Activated naive CD4-positive, alpha-beta T cell treated with anti-CD3 and anti-CD28 coated beads, Interleukin-2, amount 50 U/mL, for 72 hours (primary cell): Measurements from ENCODE around the gene STOX2. TPM values are rescaled to one million over a fixed set of nuclear protein-coding genes. Genes with fewer than 3 reads are reported as not detected.
"Not testable (repeated sequence)": the region's sequence is repeated elsewhere in the genome, so short reads cannot be mapped to it uniquely, and the experiment has no call there.

Experiments used
- ATAC-seq, 2 donors: fragments of 150-1000 bp; cut with Tn5 transposase; 2 replicates each; pipeline ENCODE4 v1.10.0; 2021; ENCODE audit warnings: mild to moderate bottlenecking in 2 of 2, moderate library complexity in 2 of 2
- DNase-seq, 2 donors: peaks; one replicate each; pipeline ENCODE4 v3.0.0; 2021 to 2022; ENCODE audit warnings: low spot score in 2 of 2
- H3K27ac Mint-ChIP-seq, 2 donors: one replicate each; pipeline ENCODE4 v1.8.0; 2022; ENCODE audit warnings: mild to moderate bottlenecking in 2 of 2, mixed read lengths in 2 of 2
- H3K36me3 Mint-ChIP-seq, 2 donors: one replicate each; pipeline ENCODE4 v1.8.0; 2022; ENCODE audit warnings: mixed read lengths in 2 of 2
- H3K9me3 Mint-ChIP-seq, 2 donors: one replicate each; pipeline ENCODE4 v1.8.0; 2022; ENCODE audit warnings: mixed read lengths in 2 of 2
- total RNA-seq, 2 donors: library from RNA; stranded (reverse); gene quantifications; one replicate each; pipeline ENCODE4 v1.2.3, GENCODE V29; 2022

Gene STOX2
- total RNA-seq, 2 donors from 2014 or later = not detected

DNA sequence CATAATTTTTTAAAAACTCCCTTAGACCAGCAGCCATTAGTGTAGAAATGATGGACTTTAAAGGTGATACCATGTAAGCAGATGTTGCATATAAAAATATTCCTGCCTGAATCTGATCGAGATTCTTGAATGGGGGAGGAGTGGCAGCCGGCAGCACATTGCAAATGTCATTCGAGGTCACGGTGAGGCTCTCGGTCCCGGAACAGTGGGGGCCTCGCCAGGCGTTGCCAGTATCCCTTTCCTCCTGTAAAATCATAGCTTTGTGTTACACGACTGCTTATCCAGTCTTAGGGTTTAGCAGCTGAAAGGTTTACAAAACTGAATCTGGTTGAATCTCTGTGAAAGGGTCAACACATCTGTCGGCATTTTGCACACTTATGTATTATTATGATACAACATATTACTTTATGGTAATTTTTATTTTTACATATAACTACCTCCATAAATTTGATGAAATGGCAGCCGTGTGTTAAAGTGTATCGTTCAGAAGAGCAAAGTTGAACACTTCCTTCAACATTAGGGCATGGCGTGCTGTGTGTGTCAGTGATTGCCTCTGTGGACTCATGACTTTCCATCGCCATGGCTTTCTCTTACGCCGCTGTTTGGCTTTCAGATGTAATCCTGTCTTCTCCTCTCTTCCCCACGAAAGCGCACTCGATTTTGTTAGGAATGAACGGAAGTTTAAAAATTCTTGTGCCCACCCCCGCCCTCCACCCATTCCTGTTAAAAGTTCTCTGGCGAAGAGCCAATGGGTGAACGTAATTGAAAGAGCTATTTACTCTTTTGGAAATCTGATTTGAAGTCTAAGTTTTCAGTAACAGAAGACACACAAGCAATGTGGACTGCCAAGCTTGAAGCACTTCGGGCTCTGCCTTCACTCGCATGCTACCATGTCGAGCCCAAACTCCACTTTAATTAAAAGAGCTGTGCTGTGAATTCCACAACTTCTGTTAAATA, 114.8 kb downstream of the STOX2 start:
- Mint-ChIP-seq H3K36me3 (no peaks in the 10 kb centered on the region), H3K9me3 (no peaks in the 10 kb centered on the region), H3K27ac (no peak overlapping the region)
- DNase-seq (no peak), ATAC-seq (no peak)

DNA sequence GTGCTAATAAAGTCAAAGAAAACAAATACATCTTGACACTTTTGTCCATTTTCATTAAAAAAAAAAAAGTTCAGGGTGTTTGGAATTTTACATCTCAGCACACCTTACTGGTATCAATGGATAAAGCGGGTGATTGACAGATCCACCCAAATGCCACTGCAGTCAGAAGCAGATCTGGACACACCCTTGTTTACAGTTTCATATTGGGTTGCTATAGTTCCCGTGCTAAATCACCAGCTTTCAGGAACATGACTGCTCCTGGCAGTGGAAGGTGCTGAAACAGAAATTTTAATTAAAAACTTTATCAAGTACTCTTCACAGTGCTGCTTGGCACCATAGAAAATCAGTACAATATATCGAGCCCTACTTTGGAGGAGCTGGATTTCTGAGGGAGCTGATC, 116.3 kb downstream of the STOX2 start:
- ATAC-seq (no peak), DNase-seq (no peak)
- Mint-ChIP-seq H3K9me3 (no peaks in the 10 kb centered on the region), H3K36me3 (no peaks in the 10 kb centered on the region), H3K27ac (no peak overlapping the region)

DNA sequence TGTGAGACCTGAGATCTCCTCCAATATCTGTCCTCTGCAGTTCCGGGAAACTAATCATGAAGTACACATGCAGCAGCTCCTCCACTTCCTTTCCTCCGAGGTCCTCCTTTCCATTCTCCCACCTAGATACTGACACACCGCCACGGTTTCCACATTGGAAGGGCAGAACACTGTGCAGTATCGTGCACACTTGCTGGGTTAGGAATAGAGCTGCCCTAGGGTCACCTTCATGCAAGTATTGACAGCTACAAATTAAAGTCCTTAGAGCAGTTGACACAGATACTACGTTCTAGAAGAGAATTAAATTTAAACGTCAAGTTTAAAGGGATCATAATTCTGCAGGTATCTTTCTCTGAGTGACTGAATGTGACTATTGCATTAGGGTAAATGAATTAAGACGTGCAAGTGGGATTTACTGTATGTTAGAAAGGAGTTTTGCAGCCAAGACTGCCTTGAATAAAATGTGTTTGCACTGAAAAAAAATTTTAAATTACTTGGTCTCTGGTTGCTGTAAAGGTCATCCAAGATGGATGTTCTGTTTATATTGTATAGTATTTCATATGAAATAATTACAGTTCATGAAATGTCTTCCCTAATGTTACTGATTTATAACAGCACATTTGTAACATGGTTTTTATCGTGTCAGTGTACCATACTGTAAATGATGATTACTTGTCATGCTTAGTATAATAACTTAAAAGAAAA, 117.7 kb downstream of the STOX2 start:
- H3K27ac Mint-ChIP-seq = no peak overlapping the region
- no peak for ATAC-seq
- no peak for DNase-seq
- H3K9me3 Mint-ChIP-seq = no peaks in the 10 kb centered on the region
- H3K36me3 Mint-ChIP-seq = no peaks in the 10 kb centered on the region

DNA sequence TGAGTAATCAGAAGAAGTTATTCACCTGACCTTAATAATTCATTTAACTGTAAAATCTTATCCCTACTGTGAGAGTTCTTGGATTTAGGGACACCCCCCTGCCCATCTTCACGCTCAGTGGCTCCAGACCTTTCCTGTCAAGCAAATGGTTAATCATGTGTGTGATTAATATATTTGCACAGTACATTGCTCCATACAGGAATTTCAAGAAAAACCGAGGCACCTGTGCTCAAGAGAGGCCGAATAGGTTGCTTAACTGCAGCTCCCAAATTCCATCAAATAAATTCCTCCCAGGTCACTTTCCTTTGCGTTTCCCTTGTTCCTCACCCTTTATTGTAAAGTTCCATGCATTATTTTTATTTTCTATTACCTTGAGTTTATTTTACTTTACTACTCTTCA, 119.5 kb downstream of the STOX2 start:
- Mint-ChIP-seq H3K9me3 (no peaks in the 10 kb centered on the region), H3K36me3 (no peaks in the 10 kb centered on the region), H3K27ac (no peak overlapping the region)
- ATAC-seq = no peak
- no peak for DNase-seq

DNA sequence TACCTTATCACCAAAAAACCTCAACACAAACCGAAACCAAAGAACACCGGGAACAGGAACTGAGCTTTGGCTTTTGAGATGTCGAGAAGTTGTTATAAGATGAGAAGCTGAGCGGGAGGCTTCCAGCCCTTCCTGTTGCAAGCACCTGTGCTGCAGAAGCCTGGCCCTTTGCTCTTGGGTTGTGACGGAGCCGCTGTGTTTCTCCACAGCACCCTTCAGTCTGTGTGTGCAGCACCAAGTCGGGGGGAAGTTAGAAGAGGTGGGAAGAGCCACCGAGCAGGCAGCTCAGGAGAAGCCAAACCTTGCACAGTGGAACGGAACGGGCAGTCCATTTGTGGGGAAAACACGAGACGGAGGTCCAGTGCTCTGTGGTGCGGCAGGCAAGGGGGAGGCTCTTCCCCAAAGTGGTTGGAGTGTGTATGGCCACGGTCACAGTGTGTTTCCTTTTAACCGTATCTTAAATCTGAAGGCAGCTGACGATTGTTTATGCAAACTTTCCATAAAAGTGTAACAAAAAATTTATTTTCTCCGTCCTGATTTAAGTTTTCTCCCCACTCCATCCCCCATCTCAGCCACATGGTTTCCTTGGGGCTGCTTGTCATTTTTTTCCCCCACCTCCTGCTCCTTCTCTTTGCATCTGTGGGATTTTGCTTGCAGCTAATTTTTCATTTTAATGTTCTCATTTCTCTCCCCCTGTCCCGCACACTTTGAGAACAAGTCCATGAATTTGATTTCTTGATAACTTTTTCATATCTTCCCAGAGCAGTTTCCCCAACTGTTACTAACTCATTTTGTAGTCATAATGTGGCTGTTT, 123.7 kb downstream of the STOX2 start:
- Mint-ChIP-seq H3K36me3 (no peaks in the 10 kb centered on the region), H3K27ac (no peak overlapping the region), H3K9me3 (no peaks in the 10 kb centered on the region)
- ATAC-seq = peak; percentile 68 to 72
- peak in 1 of 2 donors; percentile 22 for DNase-seq

DNA sequence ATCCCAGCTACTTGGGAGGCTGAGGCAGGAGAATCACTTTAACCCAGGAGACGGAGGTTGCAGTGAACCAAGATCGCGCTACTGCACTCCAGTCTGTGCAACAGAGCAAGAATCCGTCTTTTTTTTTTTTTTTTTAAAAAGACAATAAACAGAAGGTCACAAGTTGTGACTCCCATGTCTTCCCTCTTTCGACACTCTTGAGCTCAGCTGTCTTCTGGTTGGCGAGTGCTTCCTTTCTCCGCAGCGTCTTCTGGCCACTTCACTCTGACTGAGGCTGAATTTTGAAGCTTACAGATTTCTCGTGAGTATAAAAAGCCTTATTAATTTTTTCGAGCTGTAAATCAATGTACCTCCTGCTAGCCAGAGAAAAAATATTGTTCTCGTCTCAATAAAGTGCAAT, 124.9 kb downstream of the STOX2 start:
- Mint-ChIP-seq H3K36me3 (no peaks in the 10 kb centered on the region), H3K9me3 (no peaks in the 10 kb centered on the region), H3K27ac (no peak overlapping the region)
- no peak for ATAC-seq
- DNase-seq = no peak

DNA sequence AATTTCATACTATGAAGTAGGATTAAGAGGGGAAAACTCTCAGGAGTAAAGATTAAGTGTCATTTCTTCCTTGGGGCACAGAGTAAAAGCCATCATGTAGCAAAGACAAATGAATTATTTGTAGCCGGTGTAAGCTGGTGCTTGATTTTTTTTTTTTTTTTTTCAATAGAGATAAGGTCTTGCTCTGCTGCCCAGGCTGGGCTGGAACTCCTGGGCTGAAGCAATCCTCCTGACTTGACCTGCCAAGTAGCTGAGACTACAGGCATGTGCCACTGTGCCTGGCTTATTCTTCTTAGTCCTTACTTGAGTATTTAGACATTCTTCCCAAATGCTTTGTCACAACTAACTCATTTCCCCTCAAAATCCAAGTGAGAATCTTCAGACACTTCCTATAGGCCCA, 125.7 kb downstream of the STOX2 start:
- no peak overlapping the region for H3K27ac Mint-ChIP-seq
- no peaks in the 10 kb centered on the region for H3K36me3 Mint-ChIP-seq
- H3K9me3 Mint-ChIP-seq = no peaks in the 10 kb centered on the region
- ATAC-seq (no peak), DNase-seq (no peak)

DNA sequence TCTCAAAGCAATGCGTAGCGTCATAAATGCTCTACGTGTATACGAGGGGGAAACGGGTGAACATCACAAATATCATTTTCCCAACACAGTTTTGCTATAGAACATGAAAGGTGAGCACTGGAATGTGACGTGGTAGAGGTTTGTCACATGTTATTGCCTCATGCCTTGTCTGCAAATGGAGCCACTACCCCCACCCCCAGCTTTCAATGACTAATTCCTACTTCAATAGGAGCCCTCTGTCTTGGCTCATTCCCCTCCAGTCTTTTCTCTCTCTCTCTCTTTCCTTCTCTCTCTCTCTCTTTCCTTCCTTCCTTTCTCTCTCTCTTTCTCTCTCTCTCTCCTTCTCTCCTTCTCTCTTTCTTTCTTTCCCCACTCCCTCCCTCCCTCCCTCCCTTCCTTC, 127.0 kb downstream of the STOX2 start:
- Mint-ChIP-seq H3K27ac (no peak overlapping the region), H3K9me3 (no peaks in the 10 kb centered on the region)
- ATAC-seq = no peak

DNA sequence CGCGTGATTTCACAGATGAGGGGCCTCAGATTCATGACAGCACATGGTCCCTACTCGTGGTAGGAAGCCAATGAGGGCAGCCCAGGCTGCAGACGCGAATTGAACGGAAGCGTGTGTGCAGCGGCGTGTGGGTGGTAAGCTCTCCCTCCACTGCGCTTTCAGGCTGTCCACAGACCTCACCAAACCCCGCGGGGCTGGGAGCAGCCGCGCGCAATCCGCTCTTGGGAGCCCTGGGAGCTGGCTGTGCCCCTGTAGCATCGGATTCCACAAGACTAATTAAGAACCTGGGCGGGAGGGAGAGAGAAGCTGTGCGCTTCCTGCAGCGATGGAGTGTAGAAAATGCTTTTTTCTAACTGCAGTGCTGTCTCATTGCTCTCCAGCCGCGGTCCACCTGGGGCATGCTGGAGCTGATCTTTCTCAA, 134.9 kb downstream of the STOX2 start:
- ATAC-seq = peak; percentile 51 to 80
- H3K36me3 Mint-ChIP-seq = no peaks in the 10 kb centered on the region
- H3K27ac Mint-ChIP-seq = no peak overlapping the region
- peak in 1 of 2 donors; percentile 18 for DNase-seq
- no peaks in the 10 kb centered on the region for H3K9me3 Mint-ChIP-seq

More for the DNA sequence above, 127.0 kb downstream of the STOX2 start:
- H3K36me3 Mint-ChIP-seq = no peaks in the 10 kb centered on the region
- no peak for DNase-seq

DNA sequence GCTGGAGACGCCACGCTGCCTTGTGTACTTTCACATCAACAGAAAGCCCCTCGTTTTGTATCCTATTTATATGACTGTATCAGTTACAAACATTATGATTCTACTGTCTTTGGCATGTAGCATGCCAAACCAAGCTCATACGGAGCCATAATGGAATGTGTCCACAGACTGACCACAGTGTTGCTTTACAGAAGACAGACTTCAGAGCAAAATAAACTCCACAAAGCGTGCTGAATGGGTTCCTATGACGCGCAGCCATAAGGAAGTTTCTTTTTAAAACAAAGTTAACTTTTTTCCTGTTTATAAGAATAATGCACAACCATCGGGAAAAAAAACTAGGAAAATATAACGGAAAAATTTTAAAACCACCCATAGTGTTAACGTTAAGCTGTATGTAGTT, 136.0 kb downstream of the STOX2 start:
- H3K27ac Mint-ChIP-seq = no peak overlapping the region
- peaks cover 0 to 5% of the 10 kb centered on the region in 2 donors for H3K36me3 Mint-ChIP-seq
- no peak for ATAC-seq
- peaks cover 0 to 5% of the 10 kb centered on the region in 2 donors for H3K9me3 Mint-ChIP-seq
- DNase-seq = no peak

DNA sequence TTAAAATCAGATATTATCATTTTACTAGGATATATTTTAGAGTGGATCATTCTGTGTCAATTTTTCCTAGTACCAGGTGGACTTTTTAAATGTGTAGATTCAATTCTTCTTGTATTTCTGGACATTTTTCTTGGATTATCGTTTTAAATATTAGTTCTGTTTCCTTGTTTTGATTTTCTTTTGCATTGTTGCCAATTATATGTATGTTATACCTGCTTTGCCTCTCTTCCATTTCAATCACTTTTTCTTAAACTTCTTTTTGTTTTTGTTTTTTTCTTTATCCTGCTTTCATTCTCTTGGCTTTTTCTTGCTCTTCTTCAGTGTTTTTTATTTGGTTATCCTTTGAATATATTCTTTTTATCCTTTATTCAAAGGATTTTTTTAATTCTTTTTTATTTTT, 141.0 kb downstream of the STOX2 start:
- DNase-seq = no peak
- H3K9me3 Mint-ChIP-seq = peaks cover 10 to 17% of the 10 kb centered on the region in 2 donors
- no peak overlapping the region for H3K27ac Mint-ChIP-seq
- peaks cover 11 to 15% of the 10 kb centered on the region in 2 donors for H3K36me3 Mint-ChIP-seq
- ATAC-seq = no peak

DNA sequence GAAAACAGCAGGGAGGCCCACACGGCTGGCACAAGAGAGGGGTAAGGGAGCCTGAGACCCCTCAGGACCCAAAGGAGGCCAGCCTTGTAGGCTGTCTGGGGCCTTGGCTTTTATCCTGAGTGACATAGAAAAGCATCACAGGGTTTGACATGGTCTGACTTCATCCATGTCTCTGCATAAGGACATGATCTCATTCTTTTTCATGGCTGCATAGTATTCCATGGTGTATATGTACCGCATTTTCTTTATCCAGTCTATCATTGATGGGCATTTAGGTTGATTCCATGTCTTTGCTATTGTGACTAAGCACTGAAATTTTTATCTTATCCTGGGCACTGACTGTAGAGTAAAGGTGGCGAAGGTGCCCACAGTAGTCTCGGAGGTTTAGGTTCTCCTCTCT, 146.2 kb downstream of the STOX2 start:
- H3K27ac Mint-ChIP-seq = not testable (repeated sequence)

DNA sequence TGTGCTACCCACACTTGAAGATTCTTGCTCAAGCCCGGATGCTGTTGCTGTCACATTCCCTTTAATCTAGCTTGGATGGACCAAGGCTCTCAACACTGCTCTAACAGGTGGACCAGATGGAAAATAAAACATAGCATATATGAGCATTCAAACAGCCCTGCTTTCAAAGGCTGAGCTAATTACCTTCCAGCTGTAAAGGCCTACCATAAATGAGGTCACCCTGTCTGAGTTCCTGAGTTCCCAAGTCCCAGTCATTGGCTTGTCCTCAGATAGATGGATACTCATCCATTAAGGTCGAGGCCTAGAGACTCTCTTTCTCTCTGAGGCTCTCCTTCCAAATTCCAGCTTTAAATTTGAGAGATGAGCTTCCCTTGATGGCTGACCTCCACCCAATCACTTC, 147.5 kb downstream of the STOX2 start:
- DNase-seq (no peak), ATAC-seq (no peak)
- peaks cover 3 to 5% of the 10 kb centered on the region in 2 donors for H3K9me3 Mint-ChIP-seq
- H3K36me3 Mint-ChIP-seq = peaks cover 0 to 4% of the 10 kb centered on the region in 2 donors
- no peak overlapping the region for H3K27ac Mint-ChIP-seq

More for the DNA sequence above, 146.2 kb downstream of the STOX2 start:
- Mint-ChIP-seq H3K36me3 (peaks cover 5 to 15% of the 10 kb centered on the region in 2 donors), H3K9me3 (peaks cover 10 to 16% of the 10 kb centered on the region in 2 donors)
- not testable (repeated sequence) for DNase-seq, ATAC-seq

DNA sequence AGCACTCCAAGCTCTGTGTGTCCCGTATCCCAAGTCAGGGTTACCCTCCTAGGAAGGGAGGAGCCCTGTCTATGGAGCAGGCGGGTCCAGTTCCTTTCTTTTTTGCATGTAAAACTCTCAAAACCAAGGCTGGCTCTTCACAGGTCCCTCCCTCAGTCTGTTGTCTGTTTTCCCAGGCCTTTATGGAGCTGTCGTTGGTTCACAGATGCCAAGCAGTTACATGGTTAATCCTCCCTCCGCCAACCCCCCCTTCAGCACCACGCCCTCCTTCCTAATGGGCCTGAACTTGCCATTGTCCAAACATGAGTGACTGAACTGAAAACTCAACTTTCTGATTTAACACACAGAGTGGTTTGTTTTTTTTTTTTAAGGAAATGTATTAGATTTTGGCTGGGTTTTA, 148.3 kb downstream of the STOX2 start:
- ATAC-seq = no peak
- Mint-ChIP-seq H3K27ac (no peak overlapping the region), H3K9me3 (peaks cover 0 to 5% of the 10 kb centered on the region in 2 donors), H3K36me3 (no peaks in the 10 kb centered on the region)
- DNase-seq = no peak

DNA sequence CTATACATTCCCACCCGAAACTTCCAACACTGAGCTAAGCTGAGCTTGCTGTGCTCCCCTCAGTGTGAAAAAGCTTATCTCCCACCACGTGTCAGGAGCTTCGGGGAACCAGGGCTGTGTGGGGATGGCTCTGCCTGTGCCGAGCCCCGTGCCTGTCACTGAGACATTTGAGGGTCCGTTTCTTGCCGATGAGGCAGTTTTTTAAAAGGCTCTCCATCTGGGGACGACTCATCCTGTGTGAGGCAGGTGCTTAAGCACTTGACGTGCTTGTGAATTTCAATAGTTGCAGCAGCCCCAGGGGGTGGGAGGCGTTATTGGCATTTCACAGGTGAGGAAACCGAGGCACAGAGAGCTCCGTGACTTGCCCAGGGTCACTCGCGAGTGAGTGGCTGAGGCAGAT, 151.8 kb downstream of the STOX2 start:
- no peaks in the 10 kb centered on the region for H3K9me3 Mint-ChIP-seq
- no peak overlapping the region for H3K27ac Mint-ChIP-seq
- H3K36me3 Mint-ChIP-seq = no peaks in the 10 kb centered on the region
- no peak for DNase-seq
- ATAC-seq = no peak

DNA sequence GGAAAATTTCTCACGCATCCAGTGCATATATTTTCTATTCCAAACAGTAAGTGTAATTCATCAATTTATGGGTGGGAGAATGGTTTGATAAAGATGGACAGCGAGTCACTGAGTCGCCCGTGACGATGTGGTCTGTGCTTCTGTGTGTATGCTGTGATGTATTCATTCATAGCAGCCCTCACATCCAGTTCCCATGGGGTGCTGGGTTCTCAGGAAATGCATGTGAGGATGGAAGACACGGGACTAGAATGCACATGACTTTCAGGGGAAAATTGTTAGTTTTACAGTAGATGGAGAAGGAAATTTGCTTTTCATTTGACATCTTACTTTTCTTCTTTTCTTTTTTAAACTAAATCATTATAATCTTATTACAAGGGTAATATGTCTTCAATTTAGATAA, 152.9 kb downstream of the STOX2 start:
- Mint-ChIP-seq H3K9me3 (no peaks in the 10 kb centered on the region), H3K27ac (peak overlapping the region in 1 of 2 donors; percentile 50), H3K36me3 (no peaks in the 10 kb centered on the region)
- ATAC-seq = no peak
- no peak for DNase-seq

DNA sequence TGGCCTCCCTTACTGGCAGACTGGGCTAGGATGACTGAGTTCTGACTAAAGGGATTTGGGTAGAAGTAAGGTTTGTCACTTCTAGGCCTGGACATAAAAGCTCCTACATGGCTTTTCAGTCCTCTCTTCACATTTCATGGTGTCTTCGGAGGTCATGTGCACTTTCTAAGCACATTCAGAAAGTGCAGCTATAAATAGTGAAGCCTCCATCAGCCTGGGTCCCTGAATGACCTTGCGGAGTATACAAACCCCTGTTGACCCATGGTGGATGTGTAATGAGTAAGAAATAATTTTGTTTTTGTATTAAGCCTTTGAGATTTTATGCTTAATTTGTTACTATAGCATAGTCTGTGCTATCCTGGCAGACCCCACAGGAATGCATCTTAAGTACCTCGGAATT, 154.0 kb downstream of the STOX2 start:
- Mint-ChIP-seq H3K9me3 (no peaks in the 10 kb centered on the region), H3K27ac (no peak overlapping the region), H3K36me3 (no peaks in the 10 kb centered on the region)
- no peak for DNase-seq
- no peak for ATAC-seq
